ENCODE data around the gene PTPRS.
"Not testable (repeated sequence)": the region's sequence is repeated elsewhere in the genome, so short reads cannot be mapped to it uniquely, and the experiment has no call there.

PTPRS gene

GRCh38 chr19:5340637-5341447 lies at the start of gene PTPRS:
Gene PTPRS (minus strand): TSS chr19:5340812. CDS start chr19:5286140, 54,672 bp downstream.
- peak within 1 kb of the TSS; percentile 73 for H3K4me3 ChIP-seq (ENCODE audit: low read depth, low read length)
- H3K9ac ChIP-seq (ENCODE audit: low read depth, low read length): peak within 1 kb of the TSS; percentile 54
- peaks cover 6% of the 10 kb centered on the region for H3K4me1 ChIP-seq (ENCODE audit: control insufficient read depth, insufficient read depth, low read length)
- no peaks in the 10 kb centered on the region for H3K36me3 ChIP-seq (ENCODE audit: control insufficient read depth, insufficient read depth, low read length)
- H3K27me3 ChIP-seq (ENCODE audit: control insufficient read depth, insufficient read depth, low read length): peaks cover 15% of the 10 kb centered on the region
- no peaks in the 10 kb centered on the region for H3K9me3 ChIP-seq (ENCODE audit: control insufficient read depth, insufficient read depth, low read length)

- Histone ChIP-seq H3K4me3 (ENCODE audit: low read depth, low read length) (no peak overlapping the region), H3K9ac (ENCODE audit: low read depth, low read length) (no peak overlapping the region), H3K9me3 (ENCODE audit: control insufficient read depth, insufficient read depth, low read length) (no peaks in the 10 kb centered on the region), H3K36me3 (ENCODE audit: control insufficient read depth, insufficient read depth, low read length) (no peaks in the 10 kb centered on the region), H3K27me3 (ENCODE audit: control insufficient read depth, insufficient read depth, low read length) (peaks cover 2% of the 10 kb centered on the region), H3K4me1 (ENCODE audit: control insufficient read depth, insufficient read depth, low read length) (peaks cover 2% of the 10 kb centered on the region)
Measured at GRCh38 chr19:5389353-5389752, 48.7 kb upstream of the PTPRS start.

GRCh38 chr19:5387472-5387871 lies 46.9 kb upstream of the PTPRS start:
- Histone ChIP-seq H3K9me3 (ENCODE audit: control insufficient read depth, insufficient read depth, low read length) (no peaks in the 10 kb centered on the region), H3K4me1 (ENCODE audit: control insufficient read depth, insufficient read depth, low read length) (no peaks in the 10 kb centered on the region), H3K9ac (ENCODE audit: low read depth, low read length) (no peak overlapping the region), H3K36me3 (ENCODE audit: control insufficient read depth, insufficient read depth, low read length) (no peaks in the 10 kb centered on the region), H3K27me3 (ENCODE audit: control insufficient read depth, insufficient read depth, low read length) (no peaks in the 10 kb centered on the region), H3K4me3 (ENCODE audit: low read depth, low read length) (no peak overlapping the region)

DNA sequence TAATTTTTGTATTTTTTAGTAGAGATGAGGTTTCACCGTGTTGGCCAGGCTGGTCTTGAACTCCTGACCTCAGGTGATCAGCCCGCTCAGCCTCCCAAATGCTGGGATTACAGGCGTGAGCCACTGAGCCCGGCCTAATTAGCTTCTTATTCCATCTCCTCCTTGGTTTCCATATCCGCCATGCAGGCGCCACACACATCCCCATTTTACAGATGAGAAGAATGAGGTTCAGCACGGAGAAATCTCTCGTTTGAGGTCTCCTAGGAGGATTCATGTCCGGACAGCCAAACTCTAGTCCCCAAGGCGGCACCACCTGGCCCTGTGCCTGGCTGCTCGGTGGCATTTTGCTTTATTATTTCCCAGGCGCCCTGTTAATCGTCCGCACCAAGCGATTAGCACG lies 46.2 kb upstream of the PTPRS start:
- no peak overlapping the region for H3K4me3 ChIP-seq (ENCODE audit: low read depth, low read length)

DNA sequence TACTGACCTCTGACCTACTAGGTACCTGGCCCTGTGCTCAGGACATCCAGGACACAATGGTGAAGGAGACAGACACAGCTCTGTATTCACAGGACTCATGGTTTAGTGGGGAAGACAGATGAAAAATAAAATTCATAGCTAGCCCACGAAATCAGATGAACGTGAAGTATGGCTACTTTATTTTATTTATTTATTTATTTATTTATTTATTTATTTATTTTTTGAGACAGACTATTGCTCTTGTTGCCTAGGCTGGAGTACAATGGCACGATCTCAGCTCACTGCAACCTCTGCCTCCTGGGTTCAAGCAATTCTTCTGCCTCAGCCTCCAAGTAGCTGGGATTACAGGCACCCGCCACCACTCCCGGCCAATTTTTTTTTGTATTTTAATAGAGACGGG lies 40.6 kb upstream of the PTPRS start:
- not testable (repeated sequence) for H3K27me3 ChIP-seq (ENCODE audit: control insufficient read depth, insufficient read depth, low read length); H3K36me3 ChIP-seq (ENCODE audit: control insufficient read depth, insufficient read depth, low read length); H3K4me1 ChIP-seq (ENCODE audit: control insufficient read depth, insufficient read depth, low read length); H3K9ac ChIP-seq (ENCODE audit: low read depth, low read length); H3K4me3 ChIP-seq (ENCODE audit: low read depth, low read length); H3K9me3 ChIP-seq (ENCODE audit: control insufficient read depth, insufficient read depth, low read length)

More for the DNA sequence above, 46.2 kb upstream of the PTPRS start:
- Histone ChIP-seq H3K9me3 (ENCODE audit: control insufficient read depth, insufficient read depth, low read length) (peaks cover under 1% of the 10 kb centered on the region), H3K27me3 (ENCODE audit: control insufficient read depth, insufficient read depth, low read length) (no peaks in the 10 kb centered on the region), H3K4me1 (ENCODE audit: control insufficient read depth, insufficient read depth, low read length) (no peaks in the 10 kb centered on the region), H3K36me3 (ENCODE audit: control insufficient read depth, insufficient read depth, low read length) (no peaks in the 10 kb centered on the region), H3K9ac (ENCODE audit: low read depth, low read length) (no peak overlapping the region)

DNA sequence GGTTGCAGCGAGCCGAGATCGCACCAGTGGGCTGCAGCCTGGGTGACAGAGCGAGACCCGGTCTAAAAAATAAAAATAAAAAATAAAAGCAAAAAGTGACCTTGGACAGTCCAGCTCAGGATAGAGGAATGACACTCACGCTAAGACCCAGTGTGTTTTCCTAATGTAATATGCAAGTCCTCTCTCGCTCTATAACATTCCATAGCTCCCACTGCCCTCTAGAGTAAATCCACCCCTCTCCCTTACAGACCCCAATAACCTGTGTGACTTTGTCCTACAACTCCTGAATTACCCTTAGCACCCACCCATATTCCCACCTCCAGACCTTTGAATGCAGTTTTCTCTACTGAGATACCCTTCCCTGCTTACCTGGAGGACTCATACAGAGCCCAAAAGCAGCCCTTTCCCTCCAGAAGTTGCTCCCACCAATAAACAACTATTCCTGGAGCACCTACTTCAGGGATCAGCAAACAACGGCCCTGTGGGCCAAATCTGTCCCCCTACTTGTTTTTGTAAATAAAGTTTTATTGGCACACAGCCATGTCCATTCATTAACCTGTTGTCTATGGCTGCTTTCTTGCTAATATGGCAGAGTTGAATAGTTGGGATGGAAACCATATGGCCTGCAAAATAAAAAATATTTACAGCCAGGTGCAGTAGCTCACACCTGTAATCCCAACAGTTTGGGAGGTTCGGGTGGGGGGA lies 39.8 kb upstream of the PTPRS start:
- no peak overlapping the region for H3K4me3 ChIP-seq (ENCODE audit: low read depth, low read length)
- H3K27me3 ChIP-seq (ENCODE audit: control insufficient read depth, insufficient read depth, low read length): no peaks in the 10 kb centered on the region
- H3K9me3 ChIP-seq (ENCODE audit: control insufficient read depth, insufficient read depth, low read length): peaks cover 3% of the 10 kb centered on the region
- no peaks in the 10 kb centered on the region for H3K36me3 ChIP-seq (ENCODE audit: control insufficient read depth, insufficient read depth, low read length)
- no peak overlapping the region for H3K9ac ChIP-seq (ENCODE audit: low read depth, low read length)
- H3K4me1 ChIP-seq (ENCODE audit: control insufficient read depth, insufficient read depth, low read length): no peaks in the 10 kb centered on the region

DNA sequence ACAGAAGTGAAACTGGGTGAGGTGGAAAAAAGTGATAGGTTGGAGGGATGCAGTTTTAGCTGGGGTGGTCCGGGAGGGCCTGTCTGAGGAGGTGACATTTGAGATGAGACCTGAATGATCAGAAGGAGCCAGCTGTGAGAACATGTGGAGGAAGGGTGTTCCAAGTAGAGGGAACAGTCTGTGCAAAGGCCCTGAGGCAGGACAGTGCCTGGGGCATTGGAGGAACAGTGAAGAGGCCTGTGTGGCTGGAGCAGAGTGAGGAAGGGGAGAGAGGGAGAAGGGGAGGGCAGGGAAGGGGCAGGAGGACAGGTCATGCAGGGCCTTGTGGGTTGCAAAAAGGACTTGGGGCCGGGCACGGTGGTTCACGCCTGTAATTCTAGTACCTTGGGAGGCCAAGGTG lies 36.3 kb upstream of the PTPRS start:
- Histone ChIP-seq H3K27me3 (ENCODE audit: control insufficient read depth, insufficient read depth, low read length) (peaks cover 2% of the 10 kb centered on the region), H3K9me3 (ENCODE audit: control insufficient read depth, insufficient read depth, low read length) (peaks cover 3% of the 10 kb centered on the region), H3K9ac (ENCODE audit: low read depth, low read length) (no peak overlapping the region), H3K36me3 (ENCODE audit: control insufficient read depth, insufficient read depth, low read length) (no peaks in the 10 kb centered on the region), H3K4me3 (ENCODE audit: low read depth, low read length) (no peak overlapping the region), H3K4me1 (ENCODE audit: control insufficient read depth, insufficient read depth, low read length) (no peaks in the 10 kb centered on the region)

DNA sequence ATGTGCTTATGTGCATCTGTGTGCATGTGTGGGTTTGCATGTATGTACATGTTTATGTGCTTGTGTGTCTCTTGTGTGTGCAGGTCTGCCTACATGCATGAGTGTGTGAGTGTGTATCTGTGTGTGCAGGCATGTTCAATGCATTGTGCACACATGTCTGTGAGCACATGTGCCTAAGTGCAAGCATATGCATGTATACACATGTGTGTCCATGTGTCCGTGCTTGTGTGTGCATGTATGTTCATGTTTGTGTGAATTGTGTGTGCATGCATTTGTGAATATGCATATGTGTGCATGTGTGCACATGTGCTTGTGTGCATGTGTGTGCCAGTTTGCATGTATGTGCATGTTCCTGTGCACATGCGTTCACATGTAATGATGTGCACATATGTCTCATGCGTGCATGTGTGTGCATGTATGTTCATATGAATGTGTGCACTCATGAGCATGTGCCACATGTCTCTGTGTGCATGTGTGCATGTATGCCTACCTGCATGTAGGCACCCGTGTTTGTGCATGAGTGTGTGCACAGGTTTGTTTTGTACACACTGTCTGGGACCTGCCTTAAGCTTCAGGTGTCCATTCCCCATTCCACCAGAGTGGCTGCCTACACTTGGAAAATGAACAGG lies 32.1 kb upstream of the PTPRS start:
- H3K27me3 ChIP-seq (ENCODE audit: control insufficient read depth, insufficient read depth, low read length): peaks cover 3% of the 10 kb centered on the region
- no peaks in the 10 kb centered on the region for H3K36me3 ChIP-seq (ENCODE audit: control insufficient read depth, insufficient read depth, low read length)
- no peak overlapping the region for H3K4me3 ChIP-seq (ENCODE audit: low read depth, low read length)
- H3K9ac ChIP-seq (ENCODE audit: low read depth, low read length): no peak overlapping the region
- H3K9me3 ChIP-seq (ENCODE audit: control insufficient read depth, insufficient read depth, low read length): no peaks in the 10 kb centered on the region
- no peaks in the 10 kb centered on the region for H3K4me1 ChIP-seq (ENCODE audit: control insufficient read depth, insufficient read depth, low read length)

- Histone ChIP-seq H3K4me1 (ENCODE audit: control insufficient read depth, insufficient read depth, low read length) (no peaks in the 10 kb centered on the region), H3K4me3 (ENCODE audit: low read depth, low read length) (no peak overlapping the region), H3K9me3 (ENCODE audit: control insufficient read depth, insufficient read depth, low read length) (no peaks in the 10 kb centered on the region), H3K36me3 (ENCODE audit: control insufficient read depth, insufficient read depth, low read length) (no peaks in the 10 kb centered on the region), H3K9ac (ENCODE audit: low read depth, low read length) (no peak overlapping the region), H3K27me3 (ENCODE audit: control insufficient read depth, insufficient read depth, low read length) (peaks cover 11% of the 10 kb centered on the region)
Measured at GRCh38 chr19:5369962-5370367, 29.4 kb upstream of the PTPRS start.

DNA sequence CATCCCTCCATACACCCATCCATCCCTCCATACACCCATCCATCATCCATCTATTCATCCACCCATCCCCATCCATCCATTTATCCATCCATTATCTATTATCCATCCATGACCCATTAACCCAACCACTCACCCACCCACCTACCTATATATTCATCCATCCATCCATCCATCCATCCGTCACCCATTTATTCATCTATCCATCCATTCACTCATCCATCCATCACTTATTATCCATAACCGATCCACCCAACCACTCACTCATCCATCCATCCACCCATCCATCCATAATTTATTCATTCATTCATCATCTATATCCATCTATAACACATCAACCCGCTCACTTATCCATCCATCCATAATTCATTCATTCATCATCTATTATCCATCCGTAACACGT lies 28.7 kb upstream of the PTPRS start:
- Histone ChIP-seq H3K9me3 (ENCODE audit: control insufficient read depth, insufficient read depth, low read length) (no peaks in the 10 kb centered on the region), H3K9ac (ENCODE audit: low read depth, low read length) (no peak overlapping the region), H3K36me3 (ENCODE audit: control insufficient read depth, insufficient read depth, low read length) (no peaks in the 10 kb centered on the region), H3K4me1 (ENCODE audit: control insufficient read depth, insufficient read depth, low read length) (no peaks in the 10 kb centered on the region), H3K4me3 (ENCODE audit: low read depth, low read length) (no peak overlapping the region), H3K27me3 (ENCODE audit: control insufficient read depth, insufficient read depth, low read length) (peaks cover 9% of the 10 kb centered on the region)

DNA sequence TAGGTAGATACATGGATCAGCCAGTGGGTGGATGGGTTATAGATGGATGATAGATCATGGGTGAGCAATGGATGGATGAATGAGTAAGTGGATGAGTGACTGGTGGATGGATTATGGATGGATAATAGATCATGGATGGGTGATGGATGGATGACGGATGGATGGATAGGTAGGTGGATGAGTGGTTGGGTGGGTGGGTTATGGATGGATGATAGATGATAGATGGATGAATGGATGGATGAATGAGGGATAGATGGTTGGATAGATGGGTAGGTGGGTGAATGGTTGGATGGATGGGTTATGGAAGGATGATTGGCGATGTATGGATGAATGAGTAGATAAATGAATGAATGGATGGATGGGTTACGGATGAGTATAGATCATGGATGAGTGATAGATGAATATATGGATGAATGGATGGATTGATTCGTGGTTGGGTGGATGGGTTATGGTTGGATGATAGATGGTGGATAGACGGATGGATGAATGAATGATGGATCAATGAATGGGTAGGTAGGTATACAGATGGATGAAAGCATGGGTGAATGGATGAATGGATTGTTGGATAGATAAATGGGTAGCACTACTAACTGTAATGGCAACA lies 27.0 kb upstream of the PTPRS start:
- no peaks in the 10 kb centered on the region for H3K4me1 ChIP-seq (ENCODE audit: control insufficient read depth, insufficient read depth, low read length)
- no peak overlapping the region for H3K9ac ChIP-seq (ENCODE audit: low read depth, low read length)
- H3K4me3 ChIP-seq (ENCODE audit: low read depth, low read length): no peak overlapping the region
- H3K9me3 ChIP-seq (ENCODE audit: control insufficient read depth, insufficient read depth, low read length): no peaks in the 10 kb centered on the region
- H3K36me3 ChIP-seq (ENCODE audit: control insufficient read depth, insufficient read depth, low read length): no peaks in the 10 kb centered on the region
- H3K27me3 ChIP-seq (ENCODE audit: control insufficient read depth, insufficient read depth, low read length): peaks cover 9% of the 10 kb centered on the region

Measured in iPS-15b (cell line).